Esophagus squamous epithelium (tissue), 4 donors: ENCODE data around the gene L3MBTL3.

Experiments
- CTCF ChIP-seq, 6 experiments: fragments of 450-650 bp in 4 of 6; fragments of 200-600 bp in 2 of 6; sonication (generic) in 2 of 6; IDR thresholded peaks; one replicate each; pipeline ENCODE4 v1.5.1; 2016 to 2019; ENCODE audit warnings: antibody characterized with exemption in 6 of 6, mild to moderate bottlenecking in 4 of 6, moderate library complexity in 4 of 6
- POLR2A ChIP-seq, 4 donors: fragments of 450-650 bp; IDR thresholded peaks; one replicate each; pipeline ENCODE4 v1.6.1; 2017; ENCODE audit warnings: antibody characterized with exemption in 4 of 4, mild to moderate bottlenecking in 4 of 4, moderate library complexity in 3 of 4

DNA sequence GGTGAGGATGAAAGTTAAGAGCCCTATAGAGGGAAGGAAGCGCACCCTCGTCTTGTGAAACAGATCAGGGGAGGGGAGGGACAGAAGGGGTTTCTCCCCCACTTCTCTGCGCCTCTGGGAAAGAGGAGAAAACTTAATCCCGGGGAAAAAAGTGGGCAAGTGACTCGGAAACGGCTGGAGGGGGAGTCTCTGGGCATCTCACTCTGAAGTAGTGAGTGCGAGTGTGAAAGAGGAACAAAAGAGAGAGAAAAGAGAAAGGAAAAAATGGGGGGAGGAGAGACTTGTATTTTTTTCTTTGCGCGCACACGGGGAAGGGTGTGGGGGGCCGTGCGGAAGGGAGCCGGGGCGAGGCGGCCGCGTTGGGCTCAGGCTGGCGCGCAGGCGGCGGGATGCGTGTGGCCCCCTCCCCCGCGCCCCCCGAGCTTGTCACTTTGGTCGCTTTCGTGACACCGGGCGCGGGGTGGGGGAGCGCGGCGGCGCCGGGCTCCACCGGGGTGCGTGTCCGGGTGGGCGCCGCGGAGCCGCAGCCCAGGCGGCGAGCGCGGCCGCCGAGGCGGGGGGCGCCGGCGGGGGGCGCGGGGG is 454 bp downstream of the L3MBTL3 start:
- TF ChIP-seq POLR2A (IDR thresholded peaks at IDR 0.05): no peak
- no peak for TF ChIP-seq CTCF (IDR thresholded peaks at IDR 0.05)
